Stimulated activated naive CD8-positive, alpha-beta T cell treated with anti-CD3 and anti-CD28 coated beads, Interleukin-15, amount 100 ng/mL, for 72 hours (primary cell): ENCODE data around the gene ASRGL1.
"Not testable (repeated sequence)": the region's sequence is repeated elsewhere in the genome, so short reads cannot be mapped to it uniquely, and the experiment has no call there.

ENCODE experiments used
- ATAC-seq: fragments of 150-1000 bp; cut with Tn5 transposase; 2 replicates; pipeline ENCODE4 v1.10.0; 2021; ENCODE audit warnings: mild to moderate bottlenecking, moderate library complexity
- DNase-seq, 2 donors: peaks; one replicate each; pipeline ENCODE4 v3.0.0; 2021 to 2022
- H3K27ac Mint-ChIP-seq, 2 donors: one replicate each; pipeline ENCODE4 v1.8.0; 2022; ENCODE audit warnings: mild to moderate bottlenecking in 2 of 2, mixed read lengths in 2 of 2, moderate library complexity in 2 of 2
- H3K27me3 Mint-ChIP-seq: one replicate; pipeline ENCODE4 v1.8.0; 2022; ENCODE audit warnings: mixed read lengths
- H3K4me1 Mint-ChIP-seq: one replicate; pipeline ENCODE4 v1.8.0; 2022; ENCODE audit warnings: mild to moderate bottlenecking, mixed read lengths
- H3K4me3 Mint-ChIP-seq, 2 donors: one replicate each; pipeline ENCODE4 v1.8.0; 2022; ENCODE audit warnings: mild to moderate bottlenecking in 2 of 2, mixed read lengths in 2 of 2, moderate library complexity in 1 of 2
- H3K9me3 Mint-ChIP-seq, 2 donors: one replicate each; pipeline ENCODE4 v1.8.0; 2022; ENCODE audit warnings: mixed read lengths in 2 of 2

ASRGL1 gene

DNA sequence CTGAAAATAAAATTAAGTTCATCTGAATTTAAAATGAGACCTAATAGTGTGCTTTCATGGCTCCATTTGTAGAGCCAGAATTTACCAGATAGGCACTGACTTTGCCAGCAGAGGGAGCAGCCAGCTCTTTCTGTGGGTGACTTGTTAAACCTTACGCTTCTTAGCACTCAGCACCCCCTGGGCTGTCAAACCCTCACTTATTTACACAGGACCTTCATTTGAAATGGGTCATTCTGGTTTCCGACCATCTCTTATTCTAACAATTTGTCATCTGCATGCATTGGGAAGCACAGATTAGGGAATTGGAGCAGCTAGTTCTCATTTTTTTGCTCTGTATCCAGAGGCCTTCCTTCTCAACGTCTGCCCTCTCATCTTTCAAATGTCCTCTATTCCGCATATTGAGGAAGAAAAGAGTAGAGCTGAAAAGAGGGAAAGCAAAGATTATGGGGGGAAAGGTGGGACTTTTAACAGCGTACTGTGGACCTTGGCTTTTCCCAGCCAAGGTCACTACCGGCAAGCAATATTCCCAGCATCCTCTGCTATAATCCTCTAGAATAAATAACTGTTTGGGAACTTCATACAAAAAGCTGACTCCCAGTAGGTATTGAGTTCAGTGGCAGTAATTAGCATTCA lies 3.1 kb downstream of the ASRGL1 start:
- Mint-ChIP-seq H3K4me1 (peaks cover 29% of the 10 kb centered on the region), H3K27me3 (peaks cover 13% of the 10 kb centered on the region), H3K4me3 (no peak overlapping the region), H3K27ac (no peak overlapping the region), H3K9me3 (no peaks in the 10 kb centered on the region)
- ATAC-seq (peak; percentile 66), DNase-seq (peak; percentile 44 to 54)

- DNase-seq (no peak), ATAC-seq (no peak)
- H3K27me3 Mint-ChIP-seq, result peaks cover 13% of the 10 kb centered on the region
- no peak overlapping the region for H3K4me3 Mint-ChIP-seq
- peaks cover 20% of the 10 kb centered on the region for H3K4me1 Mint-ChIP-seq
- H3K9me3 Mint-ChIP-seq, result no peaks in the 10 kb centered on the region
- H3K27ac Mint-ChIP-seq, result no peak overlapping the region
These were observed 4.3 kb downstream of the ASRGL1 start for GRCh38 chr11:62341588-62341987.

GRCh38 chr11:62343646-62344190 lies 6.5 kb downstream of the ASRGL1 start:
- H3K27me3 Mint-ChIP-seq, H3K9me3 Mint-ChIP-seq, H3K4me1 Mint-ChIP-seq, H3K4me3 Mint-ChIP-seq, ATAC-seq, DNase-seq, H3K27ac Mint-ChIP-seq: not testable (repeated sequence)

DNA sequence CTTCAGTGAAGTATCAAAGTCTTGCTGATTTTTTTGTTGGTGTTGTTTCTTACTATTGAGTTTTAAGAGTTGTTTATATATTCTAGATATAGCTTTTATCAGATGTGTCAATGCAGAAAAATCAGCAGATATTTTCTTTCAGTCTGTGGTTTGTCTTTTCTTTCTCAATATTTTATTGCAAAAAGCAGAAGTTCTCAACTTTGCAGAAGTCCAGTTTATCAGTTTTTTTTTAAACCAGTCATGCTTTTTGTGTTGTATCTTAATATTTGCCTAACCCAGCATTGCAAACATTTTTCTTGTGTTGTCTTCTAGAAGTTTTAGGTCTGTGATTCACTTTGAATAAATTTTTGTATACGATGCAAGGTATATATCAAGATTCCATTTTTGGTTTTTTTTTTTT lies 7.0 kb downstream of the ASRGL1 start:
- H3K27me3 Mint-ChIP-seq, result no peaks in the 10 kb centered on the region
- no peak overlapping the region for H3K27ac Mint-ChIP-seq
- no peak for ATAC-seq
- H3K4me1 Mint-ChIP-seq, result no peaks in the 10 kb centered on the region
- no peaks in the 10 kb centered on the region for H3K9me3 Mint-ChIP-seq
- no peak overlapping the region for H3K4me3 Mint-ChIP-seq
- no peak for DNase-seq

- no peak for ATAC-seq
- no peaks in the 10 kb centered on the region for H3K4me1 Mint-ChIP-seq
- no peaks in the 10 kb centered on the region for H3K27me3 Mint-ChIP-seq
- H3K9me3 Mint-ChIP-seq, result no peaks in the 10 kb centered on the region
- no peak for DNase-seq
- peak overlapping the region in 1 of 2 donors; percentile 40 for H3K27ac Mint-ChIP-seq
- no peak overlapping the region for H3K4me3 Mint-ChIP-seq
These were observed 8.6 kb downstream of the ASRGL1 start for GRCh38 chr11:62345861-62346260.

- Mint-ChIP-seq H3K27me3 (no peaks in the 10 kb centered on the region), H3K4me1 (peaks cover 15% of the 10 kb centered on the region), H3K9me3 (no peaks in the 10 kb centered on the region), H3K4me3 (no peak overlapping the region), H3K27ac (peak overlapping the region in 1 of 2 donors; percentile 34)
- ATAC-seq, result peak; percentile 80
- DNase-seq, result no peak
These were observed 15.4 kb downstream of the ASRGL1 start for GRCh38 chr11:62352355-62353336.

- Mint-ChIP-seq H3K4me3 (no peak overlapping the region), H3K27ac (no peak overlapping the region), H3K4me1 (peaks cover 15% of the 10 kb centered on the region), H3K27me3 (no peaks in the 10 kb centered on the region), H3K9me3 (no peaks in the 10 kb centered on the region)
- no peak for ATAC-seq
- DNase-seq, result no peak
These were observed 16.6 kb downstream of the ASRGL1 start for GRCh38 chr11:62353841-62354240.

DNA sequence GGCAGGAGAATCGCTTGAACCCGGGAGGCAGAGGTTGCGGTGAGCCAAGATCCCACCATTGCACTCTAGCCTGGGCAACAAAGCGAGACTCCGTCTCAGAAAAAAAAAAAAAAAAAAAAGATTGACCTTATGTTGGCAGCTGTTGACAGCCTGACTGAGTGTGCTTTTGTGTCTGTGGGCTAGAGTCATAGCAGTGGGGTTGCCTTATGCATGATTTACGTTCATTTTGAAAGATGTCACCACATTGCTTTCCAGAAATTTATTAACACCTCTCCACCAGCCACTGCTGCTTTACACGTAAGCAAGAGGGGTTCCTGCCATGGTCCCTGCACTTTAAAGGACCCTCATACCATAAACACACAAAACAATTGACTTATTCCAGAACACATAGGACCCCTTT lies 21.0 kb downstream of the ASRGL1 start:
- H3K4me3 Mint-ChIP-seq, result no peak overlapping the region
- ATAC-seq (no peak), DNase-seq (no peak)
- no peak overlapping the region for H3K27ac Mint-ChIP-seq
- no peaks in the 10 kb centered on the region for H3K4me1 Mint-ChIP-seq
- H3K27me3 Mint-ChIP-seq, result no peaks in the 10 kb centered on the region
- no peaks in the 10 kb centered on the region for H3K9me3 Mint-ChIP-seq

- no peak overlapping the region for H3K4me3 Mint-ChIP-seq
- no peaks in the 10 kb centered on the region for H3K27me3 Mint-ChIP-seq
- DNase-seq (no peak), ATAC-seq (no peak)
- no peak overlapping the region for H3K27ac Mint-ChIP-seq
- no peaks in the 10 kb centered on the region for H3K9me3 Mint-ChIP-seq
- no peaks in the 10 kb centered on the region for H3K4me1 Mint-ChIP-seq
These were observed 22.2 kb downstream of the ASRGL1 start for GRCh38 chr11:62359475-62359874.

GRCh38 chr11:62360685-62361084 lies 23.4 kb downstream of the ASRGL1 start:
- Mint-ChIP-seq H3K27me3 (no peaks in the 10 kb centered on the region), H3K27ac (no peak overlapping the region), H3K9me3 (no peaks in the 10 kb centered on the region), H3K4me1 (no peaks in the 10 kb centered on the region), H3K4me3 (no peak overlapping the region)
- ATAC-seq, result no peak
- DNase-seq, result no peak

- H3K4me1 Mint-ChIP-seq, result peaks cover 29% of the 10 kb centered on the region
- not testable (repeated sequence) for DNase-seq, ATAC-seq
These were observed 31.7 kb downstream of the ASRGL1 start for GRCh38 chr11:62368861-62369477.

GRCh38 chr11:62370743-62371440 lies 33.6 kb downstream of the ASRGL1 start:
- Mint-ChIP-seq H3K4me3 (peak overlapping the region; percentile 84 to 87), H3K27ac (peak overlapping the region; percentile 96 to 99), H3K27me3 (no peaks in the 10 kb centered on the region), H3K9me3 (no peaks in the 10 kb centered on the region), H3K4me1 (peaks cover 29% of the 10 kb centered on the region)
- peak; percentile 47 to 68 for DNase-seq
- ATAC-seq, result peak; percentile 94

More at GRCh38 chr11:62368861-62369477, 31.7 kb downstream of the ASRGL1 start:
- H3K4me3 Mint-ChIP-seq, H3K27me3 Mint-ChIP-seq, H3K9me3 Mint-ChIP-seq, H3K27ac Mint-ChIP-seq: not testable (repeated sequence)

- Mint-ChIP-seq H3K27me3 (no peaks in the 10 kb centered on the region), H3K27ac (no peak overlapping the region), H3K4me1 (peaks cover 29% of the 10 kb centered on the region), H3K4me3 (peak overlapping the region in 1 of 2 donors; percentile 38), H3K9me3 (no peaks in the 10 kb centered on the region)
- peak; percentile 56 for ATAC-seq
- DNase-seq, result no peak
These were observed 35.6 kb downstream of the ASRGL1 start for GRCh38 chr11:62372871-62373270.

DNA sequence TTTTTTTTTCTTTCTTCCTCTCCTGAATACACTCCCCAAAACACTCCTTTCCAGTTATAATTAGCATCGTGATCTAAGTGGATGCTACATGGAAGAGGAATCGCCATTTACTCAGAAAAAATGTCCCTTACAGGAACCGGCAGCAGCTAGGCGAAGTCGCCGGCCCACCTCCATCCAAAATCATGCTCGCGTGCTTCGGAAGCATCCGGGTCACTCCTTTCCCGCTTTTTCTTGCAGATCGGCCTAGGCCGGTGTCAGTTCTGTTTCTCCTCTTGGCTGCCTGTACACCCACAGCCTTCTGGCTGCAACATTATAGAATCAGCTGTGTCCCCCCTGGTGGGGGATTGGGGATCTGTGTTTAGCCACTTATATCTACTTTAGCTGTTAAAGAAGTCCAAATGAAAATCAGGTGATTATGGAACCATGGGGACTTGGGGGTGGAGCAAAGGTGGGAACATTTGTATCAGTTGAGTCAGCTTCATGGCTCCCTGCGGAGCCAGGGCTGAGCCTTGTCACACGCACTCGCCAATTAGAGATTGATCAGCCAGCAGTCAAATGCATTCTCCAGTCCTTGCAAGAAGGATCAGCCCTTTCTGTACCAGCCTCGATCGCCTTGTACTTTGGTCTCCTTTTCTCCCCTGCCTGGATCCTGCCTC lies 36.3 kb downstream of the ASRGL1 start:
- Mint-ChIP-seq H3K9me3 (no peaks in the 10 kb centered on the region), H3K4me3 (no peak overlapping the region), H3K4me1 (peaks cover 29% of the 10 kb centered on the region), H3K27me3 (no peaks in the 10 kb centered on the region), H3K27ac (no peak overlapping the region)
- DNase-seq (no peak), ATAC-seq (no peak)

GRCh38 chr11:62374801-62375200 lies 37.6 kb downstream of the ASRGL1 start:
- no peaks in the 10 kb centered on the region for H3K27me3 Mint-ChIP-seq
- no peak overlapping the region for H3K4me3 Mint-ChIP-seq
- peaks cover 29% of the 10 kb centered on the region for H3K4me1 Mint-ChIP-seq
- ATAC-seq (no peak), DNase-seq (no peak)
- no peak overlapping the region for H3K27ac Mint-ChIP-seq
- H3K9me3 Mint-ChIP-seq, result no peaks in the 10 kb centered on the region
